GM19238 (cell line): Measurements from ENCODE around the gene ARHGEF25.
"Not testable (repeated sequence)": the region's sequence is repeated elsewhere in the genome, so short reads cannot be mapped to it uniquely, and the experiment has no call there.

Experiments used
- DNase-seq: peaks from one replicate; pipeline ENCODE4 v3.0.0; 2011; ENCODE audit warnings: low spot score; ENCODE audit not compliant: insufficient read length

The ARHGEF25 gene

DNA sequence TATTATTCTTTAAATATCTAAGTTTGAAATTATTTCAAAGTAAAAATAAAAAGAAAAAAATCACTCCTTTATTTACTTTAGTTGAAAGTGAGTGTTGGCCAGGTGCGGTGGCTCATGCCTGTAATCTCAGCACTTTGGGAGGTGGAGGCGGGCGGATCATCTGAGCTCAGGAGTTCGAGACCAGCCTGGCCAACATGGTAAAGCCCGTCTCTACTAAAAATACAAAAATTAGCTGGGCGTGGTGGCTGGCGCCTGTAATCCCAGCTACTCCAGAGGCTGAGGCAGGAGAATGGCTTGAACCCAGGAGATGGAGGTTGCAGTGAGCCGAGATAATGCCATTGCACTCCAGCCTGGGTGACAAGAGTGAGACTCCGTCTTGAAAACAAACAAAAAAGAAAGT is 25.5 kb downstream of the ARHGEF25 start:
- DNase-seq: not testable (repeated sequence)

DNA sequence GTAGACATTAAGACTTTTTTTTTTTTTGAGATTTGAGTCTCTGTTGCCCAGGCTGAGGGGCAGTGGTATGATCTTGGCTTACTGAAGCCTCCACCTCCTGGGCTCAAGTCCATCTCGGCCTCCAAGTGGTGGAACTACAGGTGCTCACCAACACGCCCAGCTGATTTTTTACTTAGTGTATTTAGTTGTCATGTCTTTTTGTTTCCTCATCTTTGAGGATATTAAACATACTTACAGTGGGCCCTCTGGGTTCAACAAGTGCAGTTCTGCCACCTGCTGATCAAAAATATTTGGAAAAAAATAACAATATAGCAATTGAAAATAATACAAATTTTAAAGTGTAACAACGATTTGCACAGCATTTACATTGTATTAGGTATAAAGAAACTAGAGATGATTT is 26.1 kb downstream of the ARHGEF25 start:
- no peak for DNase-seq

DNA sequence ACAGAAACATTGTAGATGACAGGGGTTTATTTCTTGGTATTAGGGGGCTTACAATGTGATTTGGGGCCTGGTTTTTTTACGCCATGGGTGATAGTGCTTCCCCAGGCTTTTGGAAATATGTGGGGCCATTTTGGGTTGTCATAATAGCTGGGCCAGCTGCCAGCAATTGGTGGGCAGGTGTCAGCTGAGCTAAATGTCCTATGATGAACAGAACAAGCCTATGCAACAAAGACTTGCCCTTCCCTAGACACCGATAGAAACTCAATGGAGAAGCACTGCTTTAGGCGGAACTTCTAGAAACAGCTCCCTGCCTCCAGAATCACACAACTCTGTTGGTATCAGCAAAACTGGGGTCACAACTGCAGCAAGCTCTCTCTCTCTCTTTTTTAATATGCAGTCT is 26.9 kb downstream of the ARHGEF25 start:
- DNase-seq: no peak

- DNase-seq: no peak
These were observed 29.2 kb downstream of the ARHGEF25 start for GRCh38 chr12:57640175-57641042.

DNA sequence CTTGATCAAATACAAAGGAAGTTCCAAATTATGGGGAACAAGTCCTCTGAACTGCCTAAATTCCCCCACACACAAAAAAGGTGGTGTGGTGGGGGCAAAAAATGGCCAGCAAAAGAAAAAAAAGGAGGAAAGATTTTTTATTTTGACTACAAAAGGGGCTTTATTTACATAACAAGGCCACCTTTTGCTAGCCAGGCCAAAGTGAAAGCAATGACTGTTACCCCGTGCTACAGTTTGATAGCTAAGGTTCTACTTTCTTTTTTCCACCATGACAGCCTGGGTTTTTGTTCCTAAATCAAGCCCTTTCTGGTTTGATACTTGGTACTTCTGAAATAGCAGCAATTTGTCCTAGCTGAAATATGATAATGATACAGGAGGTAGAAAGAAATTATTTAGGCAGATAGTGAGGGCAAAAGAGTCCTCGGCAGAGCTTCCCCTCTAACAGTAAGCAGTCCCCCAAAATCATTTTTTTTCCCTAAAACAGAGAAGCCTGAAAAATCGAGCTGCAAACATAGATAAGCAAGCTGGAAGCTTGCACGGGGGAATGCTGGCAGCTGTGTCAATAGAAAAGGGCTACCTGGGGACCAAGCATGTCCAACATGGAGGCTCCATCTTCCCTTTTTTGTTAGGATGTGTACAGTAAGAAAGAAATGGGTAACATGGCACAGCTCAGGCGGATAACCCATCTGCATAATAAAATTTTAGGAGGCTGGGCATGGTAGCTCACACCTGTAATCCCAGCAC is 30.6 kb downstream of the ARHGEF25 start:
- no peak for DNase-seq

DNA sequence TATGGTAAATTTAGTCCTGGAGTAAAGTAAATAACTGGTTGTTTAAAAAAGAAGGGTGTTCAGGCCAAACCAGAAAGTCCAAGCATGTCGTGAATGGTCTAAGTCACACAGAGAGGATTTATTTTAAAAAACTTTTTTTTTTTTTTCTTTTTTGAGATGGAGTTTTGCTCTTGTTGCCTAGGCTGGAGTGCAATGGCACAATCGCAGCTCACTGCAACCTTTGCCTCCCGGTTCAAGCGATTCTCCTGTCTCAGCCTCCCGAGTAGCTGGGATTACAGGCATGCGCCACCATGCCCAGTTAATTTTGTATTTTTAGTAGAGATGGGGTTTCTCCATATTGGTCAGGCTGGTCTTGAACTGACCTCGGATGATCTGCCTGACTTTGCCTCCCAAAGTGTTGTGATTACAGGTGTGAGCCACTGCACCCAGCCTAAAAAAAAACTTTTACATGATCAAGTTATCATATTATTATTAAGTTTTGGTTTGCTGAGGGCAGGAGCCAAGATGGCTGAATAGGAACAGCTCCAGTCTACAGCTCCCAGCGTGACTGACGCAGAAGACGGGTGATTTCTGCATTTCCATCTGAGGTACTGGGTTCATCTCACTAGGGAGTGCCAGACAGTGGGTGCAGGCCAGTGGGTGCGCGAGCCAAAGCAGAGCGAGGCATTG is 34.9 kb downstream of the ARHGEF25 start:
- not testable (repeated sequence) for DNase-seq

- not testable (repeated sequence) for DNase-seq
These were observed 35.4 kb downstream of the ARHGEF25 start for GRCh38 chr12:57646659-57647049.

DNA sequence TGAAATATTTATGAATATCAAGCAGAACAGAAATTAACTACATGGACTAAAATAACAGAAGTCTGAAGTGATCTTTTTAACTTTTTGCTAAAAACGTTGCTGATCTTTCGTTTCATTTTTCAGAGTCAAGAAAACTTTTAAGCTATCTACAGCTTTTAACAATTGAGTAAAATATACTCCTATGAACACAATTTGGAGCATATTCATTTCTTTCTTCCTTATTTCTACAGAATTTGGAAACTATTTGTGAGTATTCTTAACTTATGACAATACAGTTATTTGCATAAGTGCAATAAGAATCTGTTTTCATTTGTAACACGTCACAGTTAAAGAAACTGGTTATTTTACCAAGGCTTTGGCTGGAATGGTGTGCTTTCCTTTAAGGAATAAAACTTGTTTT is 42.8 kb downstream of the ARHGEF25 start:
- DNase-seq: no peak

DNA sequence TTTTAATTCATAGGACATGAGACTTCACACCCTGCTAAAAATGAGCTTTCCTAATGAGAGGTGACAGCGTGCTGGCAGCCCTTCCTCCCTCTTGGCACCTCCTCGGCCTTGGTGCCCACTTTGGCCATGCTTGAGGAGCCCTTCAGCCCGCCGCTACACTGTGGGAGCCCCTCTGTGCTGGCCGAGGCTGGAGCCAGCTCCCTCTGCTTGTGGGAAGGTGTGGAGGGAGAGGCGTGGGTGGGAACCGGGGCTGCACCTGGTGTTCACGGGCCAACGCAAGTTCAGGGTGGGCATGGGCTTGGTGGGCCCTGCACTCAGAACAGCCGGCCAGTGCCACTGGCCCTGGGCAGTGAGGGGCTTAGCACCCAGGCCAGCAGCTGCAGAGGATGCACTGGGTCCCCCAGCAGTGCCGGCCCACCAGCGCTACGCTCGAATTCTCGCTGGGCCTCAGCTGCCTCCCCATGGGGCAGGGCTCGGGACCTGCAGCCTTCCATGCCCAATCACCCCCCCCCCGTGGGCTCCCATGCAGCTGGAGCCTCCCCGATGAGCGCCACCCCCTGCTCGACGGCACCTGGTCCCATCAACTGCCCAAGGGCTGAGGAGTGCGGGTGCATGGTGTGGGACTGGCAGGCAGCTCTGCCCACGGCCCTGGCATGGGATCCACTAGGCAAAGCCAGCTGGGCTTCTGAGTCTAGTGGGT is 44.5 kb downstream of the ARHGEF25 start:
- no peak for DNase-seq

GRCh38 chr12:57656408-57656807 is 45.2 kb downstream of the ARHGEF25 start:
- not testable (repeated sequence) for DNase-seq

- DNase-seq: no peak
These were observed 46.5 kb downstream of the ARHGEF25 start for GRCh38 chr12:57657744-57658143.

DNA sequence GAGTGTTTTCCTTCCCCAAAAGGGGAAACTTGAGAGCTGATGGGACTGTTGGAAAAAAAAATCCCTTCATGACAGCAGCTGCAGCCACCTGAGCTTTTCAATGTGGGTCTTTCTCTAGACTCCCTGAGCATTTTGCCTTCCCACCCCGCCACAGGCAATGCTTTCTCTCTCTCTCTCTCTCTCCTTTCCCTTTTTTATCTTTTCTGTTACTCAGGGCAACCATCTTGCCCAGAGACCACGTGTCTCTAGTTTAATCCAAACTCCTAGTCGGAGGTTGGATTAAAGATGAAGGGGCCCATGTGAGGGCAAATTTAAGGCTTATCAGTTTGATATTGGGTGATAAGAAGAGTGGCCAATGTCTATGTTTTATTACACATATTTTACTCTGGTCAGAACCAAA is 47.7 kb downstream of the ARHGEF25 start:
- DNase-seq: no peak

GRCh38 chr12:57661376-57661775 is 50.1 kb downstream of the ARHGEF25 start:
- DNase-seq: no peak

GRCh38 chr12:57665066-57665820 is 54.0 kb downstream of the ARHGEF25 start:
- not testable (repeated sequence) for DNase-seq
